Testis (tissue), 3 donors: ENCODE results near the gene BRINP2. TPM values are rescaled to one million over a fixed set of nuclear protein-coding genes. Genes with fewer than 3 reads are reported as not detected.

Experiments
- DNase-seq: peaks from one replicate; pipeline ENCODE4 v3.0.0-alpha.2; 2019
- H3K27ac ChIP-seq, 2 donors: fragments of 200-600 bp; sonication (generic); one replicate each; pipeline ENCODE4 v1.5.1; 2019
- H3K27me3 ChIP-seq: fragments of 200-600 bp; sonication (generic); one replicate; pipeline ENCODE4 v1.5.1; 2019
- H3K36me3 ChIP-seq: fragments of 200-600 bp; sonication (generic); one replicate; pipeline ENCODE4 v1.5.1; 2017; ENCODE audit warnings: low read depth; ENCODE audit errors: missing control alignments
- H3K4me1 ChIP-seq: fragments of 200-600 bp; sonication (generic); one replicate; pipeline ENCODE4 v1.5.1; 2019
- H3K4me3 ChIP-seq, 2 donors: fragments of 200-600 bp; sonication (generic); one replicate each; pipeline ENCODE4 v1.5.1; 2017 to 2019
- H3K9me3 ChIP-seq: fragments of 200-600 bp; sonication (generic); one replicate; pipeline ENCODE4 v1.5.1; 2017
- CTCF ChIP-seq, 3 experiments: fragments of 450-650 bp in 2 of 3; fragments of 200-600 bp in 1 of 3; sonication (generic) in 1 of 3; IDR thresholded peaks; one replicate each; pipeline ENCODE4 v1.5.1; 2016 to 2019; ENCODE audit warnings: antibody characterized with exemption in 3 of 3, mild to moderate bottlenecking in 2 of 3, moderate library complexity in 1 of 3
- POLR2A ChIP-seq: fragments of 450-650 bp; IDR thresholded peaks from one replicate; pipeline ENCODE4 v1.6.1; 2017; ENCODE audit warnings: antibody characterized with exemption, mild to moderate bottlenecking, moderate library complexity
- WGBS, 2 donors: methylation state at CpG; one replicate each; pipeline ENCODE4 v1.1.5; 2018; 5-methylcytosine and 5-hydroxymethylcytosine counted together
- intact Hi-C: fragments of 100-400 bp; cut with DNase I; formaldehyde crosslinking; loops from one replicate; pipeline ENCODE4 v1.15.1; 2023; ENCODE audit warnings: low total_unique reads
- polyA plus RNA-seq: library from polyadenylated mRNA; stranded (reverse); fragments of 350-450 nt; fragmentation: Illumina TruSeq; extraction: RNeasy Lipid Tissue Mini Kit (QIAGEN cat#74804); gene quantifications from one replicate; pipeline ENCODE4 v1.2.3, GENCODE V29; 2014; ENCODE audit warnings: low read depth, low replicate concordance; ENCODE audit not compliant: insufficient read depth
- total RNA-seq, 2 donors: library from RNA; depleted of rRNA; stranded (reverse); fragments of >200 nt; gene quantifications; one replicate each; pipeline ENCODE4 v1.2.3, GENCODE V29; 2016

Gene BRINP2
- total and polyA plus RNA-seq, 3 donors from 2014 or later = 5.9 to 6.7 (median 6.1) TPM

- no peaks in the 10 kb centered on the region for H3K36me3 ChIP-seq
These were observed 115.6 kb downstream of the BRINP2 start for GRCh38 chr1:177286396-177286795.

GRCh38 chr1:177287270-177287669, 116.5 kb downstream of the BRINP2 start:
- Histone ChIP-seq H3K9me3 (no peaks in the 10 kb centered on the region), H3K4me3 (no peak overlapping the region), H3K27ac (no peak overlapping the region), H3K27me3 (no peaks in the 10 kb centered on the region), H3K4me1 (no peaks in the 10 kb centered on the region), H3K36me3 (no peaks in the 10 kb centered on the region)
- no peak for DNase-seq
- intact Hi-C loops = no loop called here
- TF ChIP-seq CTCF (IDR thresholded peaks at IDR 0.05) (no peak), POLR2A (no peak)

More at GRCh38 chr1:177286396-177286795, 115.6 kb downstream of the BRINP2 start:
- H3K27ac ChIP-seq = no peak overlapping the region
- intact Hi-C loops = no loop called here
- 65 to 79% methylated on average over 3 of the region's 3 CpGs for WGBS, 2 donors
- TF ChIP-seq CTCF (IDR thresholded peaks at IDR 0.05) (no peak), POLR2A (no peak)
- no peaks in the 10 kb centered on the region for H3K27me3 ChIP-seq
- no peak overlapping the region for H3K4me3 ChIP-seq
- H3K9me3 ChIP-seq = no peaks in the 10 kb centered on the region
- H3K4me1 ChIP-seq = no peaks in the 10 kb centered on the region
- DNase-seq = no peak

GRCh38 chr1:177287994-177288393, 117.2 kb downstream of the BRINP2 start:
- H3K4me3 ChIP-seq = no peak overlapping the region
- no peaks in the 10 kb centered on the region for H3K27me3 ChIP-seq
- no peaks in the 10 kb centered on the region for H3K9me3 ChIP-seq
- 56 to 65% methylated on average over 2 of the region's 2 CpGs for WGBS, 2 donors
- no peaks in the 10 kb centered on the region for H3K4me1 ChIP-seq
- TF ChIP-seq POLR2A = no peak
- TF ChIP-seq CTCF (IDR thresholded peaks at IDR 0.05) = no peak
- H3K27ac ChIP-seq = no peak overlapping the region
- DNase-seq = no peak
- intact Hi-C loops = no loop called here
- no peaks in the 10 kb centered on the region for H3K36me3 ChIP-seq

- no peak overlapping the region for H3K27ac ChIP-seq
- no peaks in the 10 kb centered on the region for H3K27me3 ChIP-seq
- no peaks in the 10 kb centered on the region for H3K4me1 ChIP-seq
- no peak for TF ChIP-seq CTCF (IDR thresholded peaks at IDR 0.05)
- 83 to 86% methylated on average over 2 of the region's 2 CpGs for WGBS, 2 donors
- intact Hi-C loops = no loop called here
- no peak for DNase-seq
- H3K9me3 ChIP-seq = no peaks in the 10 kb centered on the region
- H3K4me3 ChIP-seq = no peak overlapping the region
- H3K36me3 ChIP-seq = no peaks in the 10 kb centered on the region
These were observed 118.8 kb downstream of the BRINP2 start for GRCh38 chr1:177289532-177289931.

- WGBS, 2 donors = 82 to 96% methylated on average over 1 of the region's 1 CpG
- DNase-seq = no peak
- no peaks in the 10 kb centered on the region for H3K27me3 ChIP-seq
- H3K9me3 ChIP-seq = no peaks in the 10 kb centered on the region
- H3K36me3 ChIP-seq = no peaks in the 10 kb centered on the region
- intact Hi-C loops = no loop called here
- TF ChIP-seq POLR2A (no peak), CTCF (IDR thresholded peaks at IDR 0.05) (no peak)
- H3K27ac ChIP-seq = no peak overlapping the region
- H3K4me1 ChIP-seq = no peaks in the 10 kb centered on the region
- no peak overlapping the region for H3K4me3 ChIP-seq
These were observed 129.7 kb downstream of the BRINP2 start for GRCh38 chr1:177300431-177300830.
